Nucleus accumbens (tissue), 56 donors: ENCODE results near the gene CEP83.

ENCODE experiments used
- DNase-seq, 56 donors: peaks; one replicate each; lab custom pipeline; 2025; lab: John Stamatoyannopoulos, UW

CEP83 gene

GRCh38 chr12:94273272-94273671 is 186.4 kb downstream of the CEP83 start:
- DNase-seq, result no peak

- no peak for DNase-seq
Observed at GRCh38 chr12:94272280-94272679, 187.4 kb downstream of the CEP83 start.

- DNase-seq, result no peak
Observed at GRCh38 chr12:94271351-94271750, 188.3 kb downstream of the CEP83 start.

- no peak for DNase-seq
Observed at GRCh38 chr12:94269316-94269999, 190.2 kb downstream of the CEP83 start.

- DNase-seq, result no peak
Observed at GRCh38 chr12:94267921-94268471, 191.7 kb downstream of the CEP83 start.

GRCh38 chr12:94267537-94267872 is 192.2 kb downstream of the CEP83 start:
- DNase-seq, result no peak

- no peak for DNase-seq
Observed at GRCh38 chr12:94266796-94267536, 192.7 kb downstream of the CEP83 start.

- DNase-seq, result no peak
Observed at GRCh38 chr12:94265966-94266745, 193.5 kb downstream of the CEP83 start.

GRCh38 chr12:94265539-94265938 is 194.1 kb downstream of the CEP83 start:
- DNase-seq, result no peak

- no peak for DNase-seq
Observed at GRCh38 chr12:94264736-94265485, 194.8 kb downstream of the CEP83 start.

- no peak for DNase-seq
Observed at GRCh38 chr12:94263905-94264561, 195.6 kb downstream of the CEP83 start.

GRCh38 chr12:94263011-94263811 is 196.5 kb downstream of the CEP83 start:
- no peak for DNase-seq

GRCh38 chr12:94262228-94263010 is 197.2 kb downstream of the CEP83 start:
- peak in 50 of 56 donors; percentile 11 to 81 (median 56) for DNase-seq

- DNase-seq, result no peak
Observed at GRCh38 chr12:94261786-94262185, 197.9 kb downstream of the CEP83 start.

- DNase-seq, result no peak
Observed at GRCh38 chr12:94261119-94261518, 198.5 kb downstream of the CEP83 start.

GRCh38 chr12:94260717-94261116 is 198.9 kb downstream of the CEP83 start:
- DNase-seq, result no peak

GRCh38 chr12:94260017-94260416 is 199.7 kb downstream of the CEP83 start:
- DNase-seq, result no peak

- DNase-seq, result no peak
Observed at GRCh38 chr12:94258593-94258992, 201.1 kb downstream of the CEP83 start.
